ENCODE data around the gene PROP1.

The PROP1 gene

GRCh38 chr5:177967221-177967887 is 28.7 kb downstream of the PROP1 start:
- Histone ChIP-seq H3K79me2 (ENCODE audit: control insufficient read depth, low read length) (no peaks in the 10 kb centered on the region), H3K4me3 (ENCODE audit: low read length) (no peak overlapping the region), H3K27me3 (ENCODE audit: control insufficient read depth, low read length) (no peaks in the 10 kb centered on the region), H3K9me2 (replicated peaks; ENCODE audit: control insufficient read depth, low read length) (no peaks in the 10 kb centered on the region), H4K20me1 (ENCODE audit: control insufficient read depth, insufficient read depth, low read depth, low read length) (no peaks in the 10 kb centered on the region), H3K9me3 (ENCODE audit: control insufficient read depth, insufficient read depth, low read length) (no peaks in the 10 kb centered on the region), H3K36me3 (ENCODE audit: control insufficient read depth, low read length) (no peaks in the 10 kb centered on the region), H3K4me1 (ENCODE audit: control insufficient read depth, low read length) (no peaks in the 10 kb centered on the region), H3K27ac (ENCODE audit: low read depth, low read length) (no peak overlapping the region), H3F3A (ENCODE audit: control insufficient read depth, insufficient read depth) (no peaks in the 10 kb centered on the region), H3K4me2 (ENCODE audit: low read length) (no peak overlapping the region)
- TF ChIP-seq CTCF (IDR thresholded peaks at IDR 0.05; ENCODE audit: low read depth, low read length, poor library complexity, severe bottlenecking) (no peak), EZH2phosphoT487 (IDR thresholded peaks at IDR 0.05; ENCODE audit: borderline replicate concordance, low read length) (no peak)

- H3K36me3 ChIP-seq (ENCODE audit: control insufficient read depth, low read length), result no peaks in the 10 kb centered on the region
- H3K79me2 ChIP-seq (ENCODE audit: control insufficient read depth, low read length), result no peaks in the 10 kb centered on the region
- no peak overlapping the region for H3K4me3 ChIP-seq (ENCODE audit: low read length)
- no peak overlapping the region for H3K27ac ChIP-seq (ENCODE audit: low read depth, low read length)
- H3K9me2 ChIP-seq (replicated peaks; ENCODE audit: control insufficient read depth, low read length), result no peaks in the 10 kb centered on the region
- H4K20me1 ChIP-seq (ENCODE audit: control insufficient read depth, insufficient read depth, low read depth, low read length), result no peaks in the 10 kb centered on the region
- H3K9me3 ChIP-seq (ENCODE audit: control insufficient read depth, insufficient read depth, low read length), result no peaks in the 10 kb centered on the region
- no peaks in the 10 kb centered on the region for H3K27me3 ChIP-seq (ENCODE audit: control insufficient read depth, low read length)
- no peak overlapping the region for H3K4me2 ChIP-seq (ENCODE audit: low read length)
- TF ChIP-seq CTCF (IDR thresholded peaks at IDR 0.05; ENCODE audit: low read depth, low read length, poor library complexity, severe bottlenecking) (no peak), EZH2phosphoT487 (IDR thresholded peaks at IDR 0.05; ENCODE audit: borderline replicate concordance, low read length) (no peak)
- H3F3A ChIP-seq (ENCODE audit: control insufficient read depth, insufficient read depth), result no peaks in the 10 kb centered on the region
- no peaks in the 10 kb centered on the region for H3K4me1 ChIP-seq (ENCODE audit: control insufficient read depth, low read length)
Measured at GRCh38 chr5:177966839-177967166, 29.2 kb downstream of the PROP1 start.

- Histone ChIP-seq H4K20me1 (ENCODE audit: control insufficient read depth, insufficient read depth, low read depth, low read length) (no peaks in the 10 kb centered on the region), H3K4me3 (ENCODE audit: low read length) (no peak overlapping the region), H3K9me3 (ENCODE audit: control insufficient read depth, insufficient read depth, low read length) (no peaks in the 10 kb centered on the region), H3K9me2 (replicated peaks; ENCODE audit: control insufficient read depth, low read length) (no peaks in the 10 kb centered on the region), H3K4me2 (ENCODE audit: low read length) (no peak overlapping the region), H3K27ac (ENCODE audit: low read depth, low read length) (no peak overlapping the region), H3K27me3 (ENCODE audit: control insufficient read depth, low read length) (no peaks in the 10 kb centered on the region), H3K36me3 (ENCODE audit: control insufficient read depth, low read length) (no peaks in the 10 kb centered on the region), H3K4me1 (ENCODE audit: control insufficient read depth, low read length) (no peaks in the 10 kb centered on the region), H3F3A (ENCODE audit: control insufficient read depth, insufficient read depth) (no peaks in the 10 kb centered on the region), H3K79me2 (ENCODE audit: control insufficient read depth, low read length) (no peaks in the 10 kb centered on the region)
- TF ChIP-seq CTCF (IDR thresholded peaks at IDR 0.05; ENCODE audit: low read depth, low read length, poor library complexity, severe bottlenecking) (no peak), EZH2phosphoT487 (IDR thresholded peaks at IDR 0.05; ENCODE audit: borderline replicate concordance, low read length) (no peak)
Measured at GRCh38 chr5:177966009-177966838, 29.8 kb downstream of the PROP1 start.

Measured in DOHH2 (cell line).